ENCODE data around the gene DENND6B. TPM values are rescaled to one million over a fixed set of nuclear protein-coding genes. Genes with fewer than 3 reads are reported as not detected.

Gene DENND6B
- total RNA-seq, 6 donors from 2014 or later = 9.5 to 24.1 (median 12.7) TPM

- ATAC-seq (ENCODE audit: low FRiP score in 2 of 2) (peak; percentile 66 to 77), DNase-seq (peak; percentile 76 to 93)
- H3K27ac ChIP-seq = peak overlapping the region; percentile 54 to 83 (median 70)
- no peaks in the 10 kb centered on the region for H3K9me3 ChIP-seq
- 1 to 2% methylated on average over 29 to 32 of the region's 53 CpGs for WGBS, 2 donors
- H3K36me3 ChIP-seq = peaks cover 3 to 13% (median 11%) of the 10 kb centered on the region in 4 donors
- TF ChIP-seq EP300 (IDR thresholded peaks at IDR 0.05) = no peak
- no peak for TF ChIP-seq CTCF (IDR thresholded peaks at IDR 0.05)
- TF ChIP-seq POLR2AphosphoS5 (IDR thresholded peaks at IDR 0.05) = peak in 1 of 2 donors; percentile 6
- TF ChIP-seq POLR2A (IDR thresholded peaks at IDR 0.05) = no peak
- peak overlapping the region; percentile 0 to 65 (median 54) for H3K4me3 ChIP-seq
- peaks cover 0 to 10% (median 2%) of the 10 kb centered on the region in 4 donors for H3K27me3 ChIP-seq
- peaks cover 50 to 68% (median 55%) of the 10 kb centered on the region in 4 donors for H3K4me1 ChIP-seq
These were observed 56.0 kb downstream of the DENND6B start for GRCh38 chr22:50270666-50271394.

GRCh38 chr22:50269970-50270665 is 56.7 kb downstream of the DENND6B start, which contains the start of gene MAPK11:
Gene MAPK11, minus strand, starts transcription at chr22:50270380. Its CDS starts 88 bp downstream, at chr22:50270292.
- Histone ChIP-seq H3K36me3 (peaks cover 0 to 6% (median 4%) of the 10 kb centered on the region in 4 donors), H3K4me1 (peaks cover 50 to 63% (median 54%) of the 10 kb centered on the region in 4 donors), H3K27me3 (peaks cover 0 to 10% (median 2%) of the 10 kb centered on the region in 4 donors), H3K27ac (peak within 1 kb of the TSS; percentile 54 to 83 (median 73)), H3K4me3 (peak within 1 kb of the TSS; percentile 38 to 65 (median 54)), H3K9me3 (no peaks in the 10 kb centered on the region)
- ATAC-seq (ENCODE audit: low FRiP score in 2 of 2) (peak in 1 of 2 donors; percentile 47), DNase-seq (peak; percentile 39 to 92)
- TF ChIP-seq POLR2A (IDR thresholded peaks at IDR 0.05) (peak in 1 of 4 donors; percentile 6), CTCF (IDR thresholded peaks at IDR 0.05) (no peak), EP300 (IDR thresholded peaks at IDR 0.05) (no peak)
- WGBS, 2 donors = 0 to 1% methylated on average over 11 to 15 of the region's 92 CpGs

- Histone ChIP-seq H3K4me3 (peak overlapping the region; percentile 38 to 65 (median 54)), H3K9me3 (no peaks in the 10 kb centered on the region), H3K27ac (peak overlapping the region; percentile 50 to 83 (median 72)), H3K27me3 (peaks cover 0 to 10% (median 2%) of the 10 kb centered on the region in 4 donors), H3K36me3 (peaks cover 0 to 2% (median 0%) of the 10 kb centered on the region in 4 donors), H3K4me1 (peaks cover 50 to 59% (median 53%) of the 10 kb centered on the region in 4 donors)
- DNase-seq = no peak
- TF ChIP-seq CTCF (IDR thresholded peaks at IDR 0.05) = no peak
- TF ChIP-seq POLR2AphosphoS5 (IDR thresholded peaks at IDR 0.05) = no peak
- no peak for TF ChIP-seq EP300 (IDR thresholded peaks at IDR 0.05)
- no peak for TF ChIP-seq POLR2A (IDR thresholded peaks at IDR 0.05)
- WGBS, 2 donors = 0 to 16% methylated on average over 1 to 14 of the region's 18 CpGs
- ATAC-seq (ENCODE audit: low FRiP score in 2 of 2) = no peak
These were observed 57.2 kb downstream of the DENND6B start for GRCh38 chr22:50269573-50269969.

- H3K4me3 ChIP-seq = no peak overlapping the region
- ATAC-seq (ENCODE audit: low FRiP score in 2 of 2) (no peak), DNase-seq (peak in 1 of 2 donors; percentile 51)
- peaks cover 50 to 59% (median 53%) of the 10 kb centered on the region in 4 donors for H3K4me1 ChIP-seq
- no peaks in the 10 kb centered on the region for H3K9me3 ChIP-seq
- peaks cover 0 to 10% (median 2%) of the 10 kb centered on the region in 4 donors for H3K27me3 ChIP-seq
- peak overlapping the region in 1 of 4 donors; percentile 83 for H3K27ac ChIP-seq
- WGBS, 2 donors = 35 to 54% methylated on average over 9 of the region's 9 CpGs
- H3K36me3 ChIP-seq = no peaks in the 10 kb centered on the region
- TF ChIP-seq POLR2A (IDR thresholded peaks at IDR 0.05) (no peak), EP300 (IDR thresholded peaks at IDR 0.05) (no peak), CTCF (IDR thresholded peaks at IDR 0.05) (no peak)
These were observed 58.1 kb downstream of the DENND6B start for GRCh38 chr22:50268655-50269113.
